ENCODE measurements around the gene SDHAF4. TPM values are rescaled to one million over a fixed set of nuclear protein-coding genes. Genes with fewer than 3 reads are reported as not detected.
A peak's percentile ranks its signal among the peaks of the same experiment; 100 is the strongest.

SDHAF4 gene
- total and polyA plus RNA-seq, 10 of the 15 experiments (the other 5 are each of a cell fraction or from before 2014, with no cell fraction given), result 8.4 to 20.4 (median 15.6) TPM

GRCh38 chr6:70633870-70634269, 67.1 kb downstream of the SDHAF4 start:
- no peaks in the 10 kb centered on the region for H3K4me1 ChIP-seq (ENCODE audit: control insufficient read depth, insufficient read depth, low read length)
- RAD21 ChIA-PET (ENCODE audit: unreplicated experiment), result no interaction called here
- H2AFZ ChIP-seq (ENCODE audit: control insufficient read depth, low read depth, low read length), result no peak overlapping the region
- H3K27ac ChIP-seq (ENCODE audit: control insufficient read depth, insufficient read depth), result no peak overlapping the region
- ATAC-seq, result peak; percentile 45
- in situ Hi-C loops (cut with MboI), result no loop called here
- no peak overlapping the region for H3K4me2 ChIP-seq (ENCODE audit: control insufficient read depth, insufficient read depth)
- SMC1A ChIA-PET (ENCODE audit: uncharacterized antibody, unreplicated experiment), result no interaction called here
- POLR2A ChIA-PET, result interaction anchor here (0.6 to 0.7 kb wide), 2 partner anchors 11 to 31 kb away, joined by 3 to 13 read pairs; no protein-coding TSS in a partner anchor
- no peaks in the 10 kb centered on the region for H3K36me3 ChIP-seq (ENCODE audit: control insufficient read depth in 2 of 2, insufficient read depth in 2 of 2, low read length in 1 of 2)
- no peak overlapping the region for H3K4me3 ChIP-seq
- no peaks in the 10 kb centered on the region; a peak in 1 of 4 replicates for H3K27me3 ChIP-seq (replicated peaks in 1 of 2; ENCODE audit: control insufficient read depth in 2 of 2, insufficient read depth in 2 of 2, low read length in 1 of 2)
- no peak for DNase-seq (ENCODE audit: low read depth, low spot score)
- no peak for FAIRE-seq
- no peaks in the 10 kb centered on the region for H3K79me2 ChIP-seq (ENCODE audit: control insufficient read depth, insufficient read depth, low read length)
- WGBS (ENCODE audit: insufficient coverage, insufficient replicate concordance, low lambda C conversion rate, missing lambda C conversion rate), result 16% methylated on average over 2 of the region's 2 CpGs
- intact Hi-C loops (cut with micrococcal nuclease; ENCODE audit: unreplicated experiment), result no loop called here
- no peaks in the 10 kb centered on the region for H3K9me3 ChIP-seq (replicated peaks; ENCODE audit: control insufficient read depth, insufficient read depth, low read length)
- no peaks in the 10 kb centered on the region for H4K20me1 ChIP-seq (ENCODE audit: control insufficient read depth, insufficient read depth)
- BruUV-seq (replicated peaks), result no TSS peak
- TF ChIP-seq EZH2 (IDR thresholded peaks at IDR 0.05; ENCODE audit: borderline replicate concordance, control insufficient read depth, low read depth, low read length), result no peak
- TF ChIP-seq CBX3 (IDR thresholded peaks at IDR 0.05; ENCODE audit: borderline replicate concordance, low read depth), result no peak
- no peak for TF ChIP-seq SREBF2 (IDR thresholded peaks at IDR 0.05; ENCODE audit: low read length)
- no peak for TF ChIP-seq SMARCA5 (IDR thresholded peaks at IDR 0.05)
- TF ChIP-seq CREB1 (IDR thresholded peaks at IDR 0.05; ENCODE audit: low read depth), result no peak
- TF ChIP-seq POLR2AphosphoS2 (IDR thresholded peaks at IDR 0.05; ENCODE audit: low read depth, low read length), result no peak
- no peak for TF ChIP-seq CBX5 (IDR thresholded peaks at IDR 0.05; ENCODE audit: low read depth)
- no peak for TF ChIP-seq BCL11A (IDR thresholded peaks at IDR 0.05; ENCODE audit: low read depth, low read length)
- no peak for TF ChIP-seq NFYA (IDR thresholded peaks at IDR 0.05; ENCODE audit: borderline replicate concordance, low read depth, low read length)
- no peak for TF ChIP-seq HDAC2 (IDR thresholded peaks at IDR 0.05)
- TF ChIP-seq USF2 (IDR thresholded peaks at IDR 0.05; ENCODE audit: borderline replicate concordance, low read depth, low read length), result no peak
- no peak for TF ChIP-seq ZNF622 (IDR thresholded peaks at IDR 0.05)
- no peak for TF ChIP-seq HDAC6 (IDR thresholded peaks at IDR 0.05; ENCODE audit: unreplicated experiment)
- TF ChIP-seq SPI1 (IDR thresholded peaks at IDR 0.05; ENCODE audit: borderline replicate concordance, insufficient read depth, low read depth, low read length), result no peak
- no peak for TF ChIP-seq SREBF1 (IDR thresholded peaks at IDR 0.05; ENCODE audit: low read length)
- TF ChIP-seq ZBTB11 (CRISPR knock-in tag; IDR thresholded peaks at IDR 0.05), result no peak
- TF ChIP-seq HCFC1 (IDR thresholded peaks at IDR 0.05; ENCODE audit: low read length), result no peak
- no peak for TF ChIP-seq YBX1 (IDR thresholded peaks at IDR 0.05)
- TF ChIP-seq NRF1 (conservative IDR thresholded peaks at IDR 0.05; ENCODE audit: low read depth, low read length), result no peak
- CTCF ChIA-PET, result no interaction called here
- H3K9ac ChIP-seq (ENCODE audit: control insufficient read depth, insufficient read depth, low read length), result no peak overlapping the region
